Caco-2 (cell line): Measurements from ENCODE around the gene DYDC2. TPM values are rescaled to one million over a fixed set of nuclear protein-coding genes. Genes with fewer than 3 reads are reported as not detected.

ENCODE experiments used
- BruUV-seq: library from RNA; stranded (reverse); fragments of 400-500 nt; replicated peaks from 2 replicates; lab custom pipeline; 2021; lab: Mats Ljungman, UMichigan
- CTCF ChIA-PET: fragments of 300-600 bp; sonication (Branson Sonifier 250); formaldehyde crosslinking; loops from one replicate; lab custom pipeline; 2022; ENCODE audit warnings: antibody characterized with exemption; lab: Charles Lee
- POLR2A ChIA-PET: fragments of 300-600 bp; sonication (Branson Sonifier 250); formaldehyde crosslinking; loops from one replicate; lab custom pipeline; 2022; ENCODE audit warnings: antibody characterized with exemption; lab: Charles Lee
- DNase-seq, 2 experiments: peaks; one replicate each; pipeline versions ENCODE4 v3.0.0 to v3.0.0-alpha.2; 2020 to 2022
- H3K27me3 ChIP-seq: replicated peaks from 2 replicates; pipeline ENCODE4 v1.6.0; 2011; ENCODE audit warnings: low read length; ENCODE audit not compliant: control insufficient read depth, insufficient read depth
- H3K36me3 ChIP-seq: 2 replicates; pipeline ENCODE4 v1.5.1; 2011; ENCODE audit warnings: low read length; ENCODE audit not compliant: control insufficient read depth, insufficient read depth
- H3K4me1 ChIP-seq: fragments of 250-450 bp; sonication (Bioruptor Pico); 2 replicates; pipeline ENCODE4 v1.5.1; 2020; ENCODE audit warnings: mild to moderate bottlenecking
- H3K4me3 ChIP-seq: 2 replicates; pipeline ENCODE4 v1.5.1; 2011; ENCODE audit warnings: low read depth, mild to moderate bottlenecking, control low read depth, low read length
- H3K9me3 ChIP-seq: fragments of 250-450 bp; sonication (Bioruptor Pico); 2 replicates; pipeline ENCODE4 v1.5.1; 2020; ENCODE audit warnings: mild to moderate bottlenecking, moderate library complexity
- H3K27ac Mint-ChIP-seq: one replicate; pipeline ENCODE4 v1.8.0; 2022; ENCODE audit warnings: mixed read lengths; ENCODE audit not compliant: unreplicated experiment
- H3K27me3 Mint-ChIP-seq: one replicate; pipeline ENCODE4 v1.8.0; 2022; ENCODE audit warnings: mixed read lengths; ENCODE audit not compliant: insufficient read depth, unreplicated experiment
- H3K36me3 Mint-ChIP-seq: one replicate; pipeline ENCODE4 v1.8.0; 2022; ENCODE audit warnings: mild to moderate bottlenecking, mixed read lengths; ENCODE audit not compliant: insufficient read depth, unreplicated experiment
- H3K4me1 Mint-ChIP-seq: one replicate; pipeline ENCODE4 v1.8.0; 2022; ENCODE audit warnings: low read depth, mixed read lengths; ENCODE audit not compliant: unreplicated experiment
- H3K4me3 Mint-ChIP-seq: one replicate; pipeline ENCODE4 v1.8.0; 2022; ENCODE audit warnings: mild to moderate bottlenecking, moderate library complexity, mixed read lengths; ENCODE audit not compliant: unreplicated experiment
- H3K9me3 Mint-ChIP-seq: one replicate; pipeline ENCODE4 v1.8.0; 2022; ENCODE audit warnings: mixed read lengths; ENCODE audit not compliant: unreplicated experiment
- intact Hi-C: fragments of 100-400 bp; cut with micrococcal nuclease; formaldehyde crosslinking; loops from one replicate; pipeline ENCODE4 v1.10.0; 2022; ENCODE audit not compliant: unreplicated experiment
- total RNA-seq: library from RNA; stranded (reverse); gene quantifications from 2 replicates; pipeline ENCODE4 v1.2.3, GENCODE V29; 2022
- TF ChIP-seq, protein P1 (sequence below), 2 experiments: fragments of 200-600 bp in 1 of 2; IDR thresholded peaks; 1 replicate in 1 of 2; 2 replicates in 1 of 2; pipeline versions ENCODE4 v1.5.1 to v1.8.0; 2011 to 2022; ENCODE audit warnings: antibody characterized with exemption in 1 of 2, control low read depth in 1 of 2, inconsistent platforms in 1 of 2, low read depth in 1 of 2, low read length in 1 of 2, mild to moderate bottlenecking in 1 of 2, moderate library complexity in 1 of 2; ENCODE audit not compliant: insufficient read depth in 1 of 2, severe bottlenecking in 1 of 2, unreplicated experiment in 1 of 2

Gene DYDC2
- total RNA-seq, 1 experiment from 2014 or later: not detected

DNA sequence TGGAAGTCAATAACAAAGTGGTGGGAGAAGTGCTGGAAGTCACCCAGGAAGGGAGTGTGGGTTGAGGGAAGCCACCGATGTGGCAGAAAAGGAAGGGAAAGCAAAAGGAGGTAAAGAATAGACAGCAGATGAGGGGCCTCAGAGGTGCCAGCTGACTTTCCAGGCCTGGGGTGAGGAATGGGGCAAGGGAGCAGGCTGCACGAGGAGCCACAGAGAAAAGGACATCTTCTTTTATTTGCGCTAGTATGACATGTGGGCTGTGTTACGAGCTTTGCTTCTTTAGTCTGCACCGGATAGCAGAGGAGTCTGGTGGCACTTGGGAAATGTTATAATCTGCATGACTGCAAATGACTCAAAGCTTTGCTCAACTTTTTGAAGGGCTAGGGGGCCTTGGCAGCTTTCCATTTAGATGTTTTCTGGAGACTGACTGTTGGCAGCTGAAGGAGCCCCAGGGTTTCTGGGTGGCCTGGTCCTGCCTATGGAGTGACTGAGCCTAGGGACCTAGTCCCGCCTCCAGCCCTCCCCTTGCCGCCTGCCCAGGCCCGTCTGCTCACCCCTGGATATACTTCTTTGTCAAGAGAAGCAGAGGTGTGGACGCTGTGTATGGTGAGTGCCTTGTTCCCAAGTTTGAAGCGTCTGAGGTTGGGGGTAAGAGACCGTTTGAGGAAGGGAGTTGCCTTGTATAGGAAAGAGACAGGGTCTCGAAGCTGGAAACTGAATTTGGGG is 56.9 kb downstream of the DYDC2 start:
- H3K4me3 ChIP-seq: no peak overlapping the region
- no peak overlapping the region for H3K4me3 Mint-ChIP-seq
- peak overlapping the region; percentile 23 for H3K27ac Mint-ChIP-seq
- no peaks in the 10 kb centered on the region for H3K9me3 ChIP-seq
- DNase-seq: no peak
- H3K4me1 Mint-ChIP-seq: peaks cover 56% of the 10 kb centered on the region
- ChIA-PET POLR2A (no interaction called here), CTCF (no interaction called here)
- H3K9me3 Mint-ChIP-seq: no peaks in the 10 kb centered on the region
- TF ChIP-seq, protein P1, sequence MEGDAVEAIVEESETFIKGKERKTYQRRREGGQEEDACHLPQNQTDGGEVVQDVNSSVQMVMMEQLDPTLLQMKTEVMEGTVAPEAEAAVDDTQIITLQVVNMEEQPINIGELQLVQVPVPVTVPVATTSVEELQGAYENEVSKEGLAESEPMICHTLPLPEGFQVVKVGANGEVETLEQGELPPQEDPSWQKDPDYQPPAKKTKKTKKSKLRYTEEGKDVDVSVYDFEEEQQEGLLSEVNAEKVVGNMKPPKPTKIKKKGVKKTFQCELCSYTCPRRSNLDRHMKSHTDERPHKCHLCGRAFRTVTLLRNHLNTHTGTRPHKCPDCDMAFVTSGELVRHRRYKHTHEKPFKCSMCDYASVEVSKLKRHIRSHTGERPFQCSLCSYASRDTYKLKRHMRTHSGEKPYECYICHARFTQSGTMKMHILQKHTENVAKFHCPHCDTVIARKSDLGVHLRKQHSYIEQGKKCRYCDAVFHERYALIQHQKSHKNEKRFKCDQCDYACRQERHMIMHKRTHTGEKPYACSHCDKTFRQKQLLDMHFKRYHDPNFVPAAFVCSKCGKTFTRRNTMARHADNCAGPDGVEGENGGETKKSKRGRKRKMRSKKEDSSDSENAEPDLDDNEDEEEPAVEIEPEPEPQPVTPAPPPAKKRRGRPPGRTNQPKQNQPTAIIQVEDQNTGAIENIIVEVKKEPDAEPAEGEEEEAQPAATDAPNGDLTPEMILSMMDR (IDR thresholded peaks at IDR 0.05; ENCODE audit: insufficient read depth in 1 of 2, low read depth in 1 of 2, low read length in 1 of 2, severe bottlenecking in 1 of 2, unreplicated experiment in 1 of 2): no peak
- H3K36me3 ChIP-seq: no peaks in the 10 kb centered on the region; the same call in 1 of the 2 replicates
- BruUV-seq: no TSS peak
- H3K27me3 ChIP-seq: no peaks in the 10 kb centered on the region
- peaks cover 8% of the 10 kb centered on the region for H3K36me3 Mint-ChIP-seq
- peaks cover 49% of the 10 kb centered on the region for H3K4me1 ChIP-seq
- intact Hi-C loops: no loop called here
- H3K27me3 Mint-ChIP-seq: no peaks in the 10 kb centered on the region

DNA sequence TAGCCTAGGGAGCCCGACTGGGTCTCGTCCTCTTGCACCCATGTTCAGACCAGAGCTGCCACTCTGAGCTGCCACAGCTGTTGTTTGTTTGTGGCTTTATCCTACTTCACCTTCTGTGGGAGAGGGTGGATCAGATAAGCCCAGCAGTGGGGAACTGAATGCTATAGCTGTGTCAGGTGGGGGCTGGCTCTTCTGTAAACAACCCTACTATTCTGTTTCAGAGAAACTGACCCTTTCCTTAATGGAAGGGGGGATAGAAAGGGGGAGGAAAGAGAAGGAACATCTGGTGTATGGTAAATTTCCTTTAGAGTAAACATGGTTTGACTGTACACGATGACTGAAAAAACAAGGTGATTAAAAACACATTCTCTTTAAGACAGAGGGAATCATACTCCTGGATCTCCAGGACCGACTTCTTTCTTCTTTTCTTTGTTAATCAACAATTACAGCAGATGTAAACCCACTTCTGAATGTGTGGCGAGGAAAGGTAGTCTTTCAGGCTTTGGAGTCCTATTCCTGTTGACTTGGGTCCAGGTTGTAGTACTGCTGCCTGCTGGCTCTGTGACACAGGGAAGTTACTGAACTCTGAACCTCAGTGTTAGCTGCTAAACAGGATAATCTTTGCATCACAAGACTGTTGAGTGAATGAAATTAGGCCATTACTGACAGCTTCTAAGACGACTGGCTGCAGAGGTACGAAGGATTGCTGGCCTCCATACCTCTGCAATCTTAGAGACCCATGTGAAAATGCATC is 57.7 kb downstream of the DYDC2 start:
- H3K27ac Mint-ChIP-seq: peak overlapping the region; percentile 23
- H3K4me3 Mint-ChIP-seq: no peak overlapping the region
- no TSS peak for BruUV-seq
- intact Hi-C loops: no loop called here
- H3K36me3 Mint-ChIP-seq: peaks cover 6% of the 10 kb centered on the region
- no peak for DNase-seq
- Histone ChIP-seq H3K36me3 (no peaks in the 10 kb centered on the region; the same call in 1 of the 2 replicates), H3K4me3 (no peak overlapping the region), H3K27me3 (no peaks in the 10 kb centered on the region), H3K4me1 (peaks cover 48% of the 10 kb centered on the region), H3K9me3 (no peaks in the 10 kb centered on the region)
- no peaks in the 10 kb centered on the region for H3K27me3 Mint-ChIP-seq
- TF ChIP-seq, protein P1 (IDR thresholded peaks at IDR 0.05; ENCODE audit: insufficient read depth in 1 of 2, low read depth in 1 of 2, low read length in 1 of 2, severe bottlenecking in 1 of 2, unreplicated experiment in 1 of 2): no peak
- ChIA-PET CTCF (no interaction called here), POLR2A (no interaction called here)
- H3K4me1 Mint-ChIP-seq: peaks cover 59% of the 10 kb centered on the region
- no peaks in the 10 kb centered on the region for H3K9me3 Mint-ChIP-seq

DNA sequence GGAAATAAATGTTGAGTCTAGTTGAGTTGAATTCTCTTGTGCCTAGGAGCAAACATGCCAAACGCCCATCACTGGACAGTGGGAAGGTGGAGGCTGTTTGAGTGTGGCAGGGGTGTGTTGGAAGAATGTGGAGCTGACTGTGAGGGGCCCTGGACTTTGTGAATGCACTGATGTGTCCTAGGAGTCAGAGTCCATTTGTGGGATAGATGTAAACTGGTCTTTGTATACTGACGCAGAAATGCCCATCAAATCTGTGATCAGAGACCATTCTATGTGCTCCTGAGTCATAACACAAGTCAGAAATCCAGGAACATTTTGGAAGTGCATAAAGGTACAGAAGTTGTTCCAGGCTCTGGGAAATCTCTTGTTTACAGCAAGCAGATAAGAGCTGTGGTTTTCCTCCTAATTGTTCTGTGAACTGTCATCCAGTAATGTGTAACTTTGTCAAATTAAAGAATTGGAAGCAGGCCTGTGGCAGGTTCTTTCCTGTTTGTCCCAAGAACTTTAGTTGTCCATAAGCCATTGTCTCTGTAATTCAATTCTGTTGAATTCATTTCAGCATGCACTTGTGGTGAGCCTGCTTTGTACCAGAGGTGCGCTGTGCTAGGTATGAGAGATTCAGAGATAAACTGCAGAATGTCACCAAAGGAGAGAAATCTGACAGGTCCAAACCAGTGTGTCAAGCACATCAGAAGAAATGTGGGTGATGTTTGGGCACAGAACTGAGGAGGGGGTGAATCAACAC is 59.3 kb downstream of the DYDC2 start:
- no TSS peak for BruUV-seq
- Histone ChIP-seq H3K4me3 (no peak overlapping the region), H3K36me3 (no peaks in the 10 kb centered on the region), H3K4me1 (peaks cover 40% of the 10 kb centered on the region), H3K27me3 (no peaks in the 10 kb centered on the region), H3K9me3 (no peaks in the 10 kb centered on the region)
- peaks cover 6% of the 10 kb centered on the region for H3K36me3 Mint-ChIP-seq
- TF ChIP-seq, protein P1 (IDR thresholded peaks at IDR 0.05; ENCODE audit: insufficient read depth in 1 of 2, low read depth in 1 of 2, low read length in 1 of 2, severe bottlenecking in 1 of 2, unreplicated experiment in 1 of 2): no peak
- peaks cover 59% of the 10 kb centered on the region for H3K4me1 Mint-ChIP-seq
- DNase-seq: no peak
- ChIA-PET CTCF (no interaction called here), POLR2A (no interaction called here)
- H3K27me3 Mint-ChIP-seq: no peaks in the 10 kb centered on the region
- no peak overlapping the region for H3K4me3 Mint-ChIP-seq
- intact Hi-C loops: no loop called here
- H3K27ac Mint-ChIP-seq: no peak overlapping the region
- H3K9me3 Mint-ChIP-seq: no peaks in the 10 kb centered on the region
